ENCODE results near the gene ERBB4. TPM values are rescaled to one million over a fixed set of nuclear protein-coding genes. Genes with fewer than 3 reads are reported as not detected.

The ERBB4 gene
- total RNA-seq, 1 experiment from 2014 or later = 0.15 TPM

DNA sequence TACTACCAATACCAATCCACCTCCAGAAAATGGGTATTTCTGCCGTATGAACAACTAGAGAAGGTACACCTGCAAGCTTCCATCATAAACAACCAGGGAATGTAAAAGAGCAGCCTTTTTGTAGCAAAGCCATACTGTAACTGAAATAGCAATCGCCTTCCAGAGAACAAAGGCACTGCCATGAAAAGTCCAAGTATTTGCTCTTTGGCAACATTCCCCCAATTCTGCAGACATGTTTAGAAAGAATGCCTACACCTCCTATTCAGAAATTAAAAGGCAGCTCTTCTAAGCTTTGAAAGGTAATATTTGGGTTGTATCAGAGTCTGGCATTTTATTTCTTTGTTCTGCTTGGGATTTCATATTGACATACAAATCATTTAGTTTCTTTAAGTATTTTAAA lies 487.7 kb downstream of the ERBB4 start:
- no TSS peak for BruUV-seq (replicated peaks)
- in situ Hi-C loops (cut with HindIII; ENCODE audit: low pct_unique_long_range_greater_than_20kb, low sequenced_read_pairs) = no loop called here
- no peak overlapping the region for H3K27ac ChIP-seq (ENCODE audit: low read length)
- H3K36me3 ChIP-seq (ENCODE audit: control insufficient read depth, insufficient read depth, low read length) = no peaks in the 10 kb centered on the region
- intact Hi-C loops (cut with micrococcal nuclease; ENCODE audit: unreplicated experiment) = no loop called here
- H3K4me1 ChIP-seq (ENCODE audit: control insufficient read depth, insufficient read depth, low read length) = no peaks in the 10 kb centered on the region
- ChIA-PET CTCF (no interaction called here), POLR2A (no interaction called here)
- TF ChIP-seq POLR2AphosphoS5 (IDR thresholded peaks at IDR 0.05; ENCODE audit: low read depth, low read length) (no peak), SIN3A (IDR thresholded peaks at IDR 0.05; ENCODE audit: borderline replicate concordance, insufficient read depth, low read depth, low read length) (no peak), TCF7L2 (IDR thresholded peaks at IDR 0.05; ENCODE audit: low read depth, low read length) (no peak), CTCF (IDR thresholded peaks at IDR 0.05) (no peak)
- TF ChIP-seq, protein P1, sequence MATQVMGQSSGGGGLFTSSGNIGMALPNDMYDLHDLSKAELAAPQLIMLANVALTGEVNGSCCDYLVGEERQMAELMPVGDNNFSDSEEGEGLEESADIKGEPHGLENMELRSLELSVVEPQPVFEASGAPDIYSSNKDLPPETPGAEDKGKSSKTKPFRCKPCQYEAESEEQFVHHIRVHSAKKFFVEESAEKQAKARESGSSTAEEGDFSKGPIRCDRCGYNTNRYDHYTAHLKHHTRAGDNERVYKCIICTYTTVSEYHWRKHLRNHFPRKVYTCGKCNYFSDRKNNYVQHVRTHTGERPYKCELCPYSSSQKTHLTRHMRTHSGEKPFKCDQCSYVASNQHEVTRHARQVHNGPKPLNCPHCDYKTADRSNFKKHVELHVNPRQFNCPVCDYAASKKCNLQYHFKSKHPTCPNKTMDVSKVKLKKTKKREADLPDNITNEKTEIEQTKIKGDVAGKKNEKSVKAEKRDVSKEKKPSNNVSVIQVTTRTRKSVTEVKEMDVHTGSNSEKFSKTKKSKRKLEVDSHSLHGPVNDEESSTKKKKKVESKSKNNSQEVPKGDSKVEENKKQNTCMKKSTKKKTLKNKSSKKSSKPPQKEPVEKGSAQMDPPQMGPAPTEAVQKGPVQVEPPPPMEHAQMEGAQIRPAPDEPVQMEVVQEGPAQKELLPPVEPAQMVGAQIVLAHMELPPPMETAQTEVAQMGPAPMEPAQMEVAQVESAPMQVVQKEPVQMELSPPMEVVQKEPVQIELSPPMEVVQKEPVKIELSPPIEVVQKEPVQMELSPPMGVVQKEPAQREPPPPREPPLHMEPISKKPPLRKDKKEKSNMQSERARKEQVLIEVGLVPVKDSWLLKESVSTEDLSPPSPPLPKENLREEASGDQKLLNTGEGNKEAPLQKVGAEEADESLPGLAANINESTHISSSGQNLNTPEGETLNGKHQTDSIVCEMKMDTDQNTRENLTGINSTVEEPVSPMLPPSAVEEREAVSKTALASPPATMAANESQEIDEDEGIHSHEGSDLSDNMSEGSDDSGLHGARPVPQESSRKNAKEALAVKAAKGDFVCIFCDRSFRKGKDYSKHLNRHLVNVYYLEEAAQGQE (IDR thresholded peaks at IDR 0.05; ENCODE audit: insufficient read depth in 1 of 2, low read depth in 2 of 2, low read length in 1 of 2) = no peak
- no peaks in the 10 kb centered on the region for H3K27me3 ChIP-seq (ENCODE audit: control insufficient read depth, insufficient read depth, low read length)
- ATAC-seq (no peak), DNase-seq (ENCODE audit: low read depth, low spot score) (no peak)
- H3K9me3 ChIP-seq (ENCODE audit: control insufficient read depth, insufficient read depth, low read depth, low read length) = no peaks in the 10 kb centered on the region
- no peak overlapping the region for H3K4me3 ChIP-seq (ENCODE audit: low read depth in 2 of 2, low read length in 2 of 2)

GRCh38 chr2:212042562-212042961 lies 496.0 kb downstream of the ERBB4 start:
- no peaks in the 10 kb centered on the region for H3K4me1 ChIP-seq (ENCODE audit: control insufficient read depth, insufficient read depth, low read length)
- POLR2A ChIA-PET = no interaction called here
- in situ Hi-C loops (cut with HindIII; ENCODE audit: low pct_unique_long_range_greater_than_20kb, low sequenced_read_pairs) = no loop called here
- intact Hi-C loops (cut with micrococcal nuclease; ENCODE audit: unreplicated experiment) = no loop called here
- DNase-seq (ENCODE audit: low read depth, low spot score) (no peak), ATAC-seq (no peak)
- BruUV-seq (replicated peaks) = no TSS peak
- no peak overlapping the region for H3K4me3 ChIP-seq (ENCODE audit: low read depth in 2 of 2, low read length in 2 of 2)
- H3K27me3 ChIP-seq (ENCODE audit: control insufficient read depth, insufficient read depth, low read length) = no peaks in the 10 kb centered on the region
- TF ChIP-seq POLR2AphosphoS5 (IDR thresholded peaks at IDR 0.05; ENCODE audit: low read depth, low read length) = no peak
- TF ChIP-seq CTCF (IDR thresholded peaks at IDR 0.05) = no peak
- no peak for TF ChIP-seq TCF7L2 (IDR thresholded peaks at IDR 0.05; ENCODE audit: low read depth, low read length)
- no peak for TF ChIP-seq SIN3A (IDR thresholded peaks at IDR 0.05; ENCODE audit: borderline replicate concordance, insufficient read depth, low read depth, low read length)
- TF ChIP-seq, protein P1 (IDR thresholded peaks at IDR 0.05; ENCODE audit: insufficient read depth in 1 of 2, low read depth in 2 of 2, low read length in 1 of 2) = no peak
- no peaks in the 10 kb centered on the region for H3K9me3 ChIP-seq (ENCODE audit: control insufficient read depth, insufficient read depth, low read depth, low read length)
- CTCF ChIA-PET = no interaction called here
- H3K36me3 ChIP-seq (ENCODE audit: control insufficient read depth, insufficient read depth, low read length) = no peaks in the 10 kb centered on the region
- H3K27ac ChIP-seq (ENCODE audit: low read length) = no peak overlapping the region
